ENCODE data around the gene KIF20B.

The KIF20B gene

DNA sequence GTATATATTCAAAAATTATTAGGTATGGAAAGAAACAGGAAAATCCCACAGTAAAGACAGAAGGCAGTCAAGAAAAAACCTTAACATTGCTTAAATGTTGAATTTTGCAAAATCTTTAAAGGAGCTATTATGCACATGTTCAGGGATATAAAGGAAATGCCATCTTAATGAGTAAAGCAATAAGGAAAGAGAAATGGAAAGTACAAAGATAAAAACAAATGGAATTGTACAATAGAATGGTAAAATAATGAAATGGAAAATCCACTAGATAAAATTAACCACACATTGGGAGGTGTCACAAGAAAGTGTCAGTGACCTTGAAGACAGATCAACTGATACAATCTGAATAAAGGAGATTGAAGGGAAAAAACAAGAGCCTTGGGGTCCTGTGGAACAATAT is 82.0 kb downstream of the KIF20B start:
- in situ Hi-C loops (cut with MboI; ENCODE audit: low sequenced_read_pairs, unreplicated experiment), result loop anchor here (25.0 kb wide), 1 partner anchor 1079 kb away; the partner anchor contains the start of genes HTR7 and RPP30
- TF ChIP-seq, protein P1, sequence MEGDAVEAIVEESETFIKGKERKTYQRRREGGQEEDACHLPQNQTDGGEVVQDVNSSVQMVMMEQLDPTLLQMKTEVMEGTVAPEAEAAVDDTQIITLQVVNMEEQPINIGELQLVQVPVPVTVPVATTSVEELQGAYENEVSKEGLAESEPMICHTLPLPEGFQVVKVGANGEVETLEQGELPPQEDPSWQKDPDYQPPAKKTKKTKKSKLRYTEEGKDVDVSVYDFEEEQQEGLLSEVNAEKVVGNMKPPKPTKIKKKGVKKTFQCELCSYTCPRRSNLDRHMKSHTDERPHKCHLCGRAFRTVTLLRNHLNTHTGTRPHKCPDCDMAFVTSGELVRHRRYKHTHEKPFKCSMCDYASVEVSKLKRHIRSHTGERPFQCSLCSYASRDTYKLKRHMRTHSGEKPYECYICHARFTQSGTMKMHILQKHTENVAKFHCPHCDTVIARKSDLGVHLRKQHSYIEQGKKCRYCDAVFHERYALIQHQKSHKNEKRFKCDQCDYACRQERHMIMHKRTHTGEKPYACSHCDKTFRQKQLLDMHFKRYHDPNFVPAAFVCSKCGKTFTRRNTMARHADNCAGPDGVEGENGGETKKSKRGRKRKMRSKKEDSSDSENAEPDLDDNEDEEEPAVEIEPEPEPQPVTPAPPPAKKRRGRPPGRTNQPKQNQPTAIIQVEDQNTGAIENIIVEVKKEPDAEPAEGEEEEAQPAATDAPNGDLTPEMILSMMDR (IDR thresholded peaks at IDR 0.05; ENCODE audit: borderline replicate concordance, control extremely low read depth, extremely low read depth, insufficient read depth, missing control alignments), result no peak
- no peak for DNase-seq (ENCODE audit: low spot score)

DNA sequence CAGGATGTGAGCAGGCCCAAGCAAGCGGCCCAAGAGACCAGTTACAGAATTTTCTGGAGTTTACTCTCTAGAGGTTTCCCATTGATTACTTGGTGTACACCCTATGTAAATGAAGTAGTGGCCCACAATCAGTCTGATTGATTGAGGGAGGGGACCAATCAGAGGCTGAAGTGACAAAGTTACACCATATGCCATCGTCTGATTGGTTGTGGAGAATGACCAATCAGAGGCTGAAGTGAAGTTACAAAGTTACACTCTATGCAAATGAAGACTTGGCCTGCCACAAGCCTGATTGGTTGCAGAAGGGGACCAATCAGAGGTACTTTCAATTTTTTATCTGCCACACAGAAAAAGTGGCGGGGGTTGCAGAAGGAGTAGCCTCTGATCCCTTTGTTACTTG is 83.7 kb downstream of the KIF20B start:
- in situ Hi-C loops (cut with MboI; ENCODE audit: low sequenced_read_pairs, unreplicated experiment), result loop anchor here (25.0 kb wide), 1 partner anchor 1077 kb away; the partner anchor contains the start of genes HTR7 and RPP30
- TF ChIP-seq, protein P1 (IDR thresholded peaks at IDR 0.05; ENCODE audit: borderline replicate concordance, control extremely low read depth, extremely low read depth, insufficient read depth, missing control alignments), result no peak
- no peak for DNase-seq (ENCODE audit: low spot score)

DNA sequence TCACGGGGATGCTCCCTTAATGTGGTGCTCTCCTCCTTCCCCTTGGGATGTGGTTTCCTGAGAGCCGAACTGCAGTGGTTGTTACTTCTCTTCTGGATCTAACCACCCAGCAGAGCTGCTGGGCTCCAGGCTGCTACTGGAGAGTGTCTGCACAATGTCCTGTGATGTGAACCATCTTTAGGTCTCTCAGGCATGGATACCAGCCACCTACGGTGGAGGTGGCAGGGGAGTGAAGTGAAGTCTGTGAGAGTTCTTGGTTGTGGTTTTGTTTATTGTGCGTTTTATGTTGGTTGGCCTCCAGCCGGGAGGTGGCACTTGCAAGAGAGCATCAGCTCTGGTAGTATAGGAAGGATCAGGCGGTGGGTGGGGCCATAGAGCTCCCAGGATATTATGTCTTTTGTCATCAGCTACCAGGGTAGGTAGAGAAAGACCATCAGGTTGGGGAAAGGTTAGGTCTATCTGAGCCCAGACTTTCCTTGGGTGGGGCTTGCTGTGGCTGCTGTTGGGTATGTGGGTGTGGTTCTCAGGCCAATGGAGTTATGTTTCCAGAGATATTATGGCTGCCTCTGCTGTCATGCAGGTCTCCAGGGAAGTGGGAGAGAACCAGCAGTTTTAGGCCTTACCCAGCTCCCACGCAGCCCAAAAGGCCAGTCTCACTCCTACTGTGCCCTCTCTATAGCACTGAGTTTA is 87.9 kb downstream of the KIF20B start:
- TF ChIP-seq, protein P1 (IDR thresholded peaks at IDR 0.05; ENCODE audit: borderline replicate concordance, control extremely low read depth, extremely low read depth, insufficient read depth, missing control alignments), result no peak
- in situ Hi-C loops (cut with MboI; ENCODE audit: low sequenced_read_pairs, unreplicated experiment), result loop anchor here (25.0 kb wide), 1 partner anchor 1073 kb away; the partner anchor contains the start of genes HTR7 and RPP30
- no peak for DNase-seq (ENCODE audit: low spot score)

DNA sequence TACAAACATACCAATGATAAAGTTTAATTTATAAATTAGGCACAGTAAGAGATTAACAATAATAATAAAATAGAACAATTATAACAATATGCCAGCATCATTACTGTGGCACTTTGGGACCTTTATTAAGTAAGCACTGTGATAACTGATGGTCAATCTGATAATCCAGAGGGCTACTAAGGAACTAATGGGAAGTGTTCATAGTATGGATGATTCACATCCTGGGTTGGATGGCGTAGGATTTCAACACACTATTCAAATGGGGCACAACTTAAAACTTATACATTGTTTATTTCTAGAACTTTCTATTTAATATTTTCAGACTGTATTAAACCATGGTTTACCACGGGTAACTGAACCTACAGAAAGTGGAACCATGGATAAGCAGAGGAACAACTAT is 90.8 kb downstream of the KIF20B start:
- in situ Hi-C loops (cut with MboI; ENCODE audit: low sequenced_read_pairs, unreplicated experiment), result loop anchor here (10.0 to 25.0 kb wide), 2 partner anchors 803 to 1070 kb away; partner anchors contain the start of genes HTR7 and RPP30
- no peak for DNase-seq (ENCODE audit: low spot score)
- TF ChIP-seq, protein P1 (IDR thresholded peaks at IDR 0.05; ENCODE audit: borderline replicate concordance, control extremely low read depth, extremely low read depth, insufficient read depth, missing control alignments), result no peak

DNA sequence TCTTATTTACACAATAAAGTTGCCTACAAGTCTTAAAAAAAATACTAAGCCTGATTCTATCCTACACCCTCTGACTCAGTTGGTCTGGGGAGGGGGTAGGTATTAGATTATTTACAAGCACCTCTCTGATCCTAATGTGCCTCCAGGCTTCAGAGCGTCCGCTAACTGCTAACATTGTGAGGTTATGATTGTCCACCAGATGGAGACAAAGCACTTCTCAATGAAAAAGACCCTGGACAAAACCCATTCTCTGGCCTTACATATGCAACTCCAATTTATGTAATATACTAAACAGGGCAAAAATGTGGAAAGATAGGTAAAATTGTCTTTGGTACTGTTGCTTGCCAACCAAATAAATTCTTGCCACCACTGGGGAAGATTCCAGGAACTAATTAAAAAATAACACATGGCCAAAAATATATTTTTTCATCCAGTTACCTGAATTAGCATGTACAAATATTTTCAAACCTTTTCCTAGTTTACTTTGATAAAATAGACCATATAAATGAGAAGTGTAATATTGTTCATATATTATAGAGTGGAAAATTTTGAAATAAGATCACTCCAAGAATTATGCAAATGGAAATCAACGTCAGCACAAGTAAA is 92.4 kb downstream of the KIF20B start:
- in situ Hi-C loops (cut with MboI; ENCODE audit: low sequenced_read_pairs, unreplicated experiment), result loop anchor here (10.0 to 25.0 kb wide), 2 partner anchors 801 to 1069 kb away; partner anchors contain the start of genes HTR7 and RPP30
- peak; percentile 55 for DNase-seq (ENCODE audit: low spot score)
- TF ChIP-seq, protein P1 (IDR thresholded peaks at IDR 0.05; ENCODE audit: borderline replicate concordance, control extremely low read depth, extremely low read depth, insufficient read depth, missing control alignments), result peak; percentile 58

DNA sequence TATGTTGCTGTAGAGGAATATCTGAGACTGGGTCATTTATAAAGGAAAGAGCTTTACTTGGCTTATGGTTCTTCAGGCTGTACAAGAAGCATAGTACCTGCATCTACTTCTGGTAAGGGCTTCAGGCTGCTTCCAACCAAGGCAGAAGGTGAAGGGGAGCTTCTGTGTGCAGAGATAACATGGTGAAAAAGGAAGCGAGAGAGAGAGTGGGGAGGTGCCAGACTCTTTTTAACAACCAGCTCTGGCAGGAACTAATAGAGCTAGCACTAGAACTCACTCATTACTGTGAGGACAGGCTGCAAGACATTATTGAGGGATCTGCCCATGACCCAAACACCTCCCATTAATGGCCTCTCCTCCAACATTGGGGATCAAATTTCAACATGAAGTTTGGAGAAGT is 94.5 kb downstream of the KIF20B start:
- in situ Hi-C loops (cut with MboI; ENCODE audit: low sequenced_read_pairs, unreplicated experiment), result loop anchor here (5.0 to 25.0 kb wide), 3 partner anchors 331 to 1066 kb away; partner anchors contain the start of genes HTR7 and RPP30
- TF ChIP-seq, protein P1 (IDR thresholded peaks at IDR 0.05; ENCODE audit: borderline replicate concordance, control extremely low read depth, extremely low read depth, insufficient read depth, missing control alignments), result no peak
- DNase-seq (ENCODE audit: low spot score), result no peak

All from GM13976 (cell line).